ENCODE results near the gene PSMG3.

PSMG3 gene

GRCh38 chr7:1579481-1580421, 9.9 kb upstream of the PSMG3 start:
- DNase-seq (ENCODE audit: low read depth), result peak; percentile 51

- no peak for DNase-seq (ENCODE audit: low read depth)
Measured at GRCh38 chr7:1578513-1578912, 8.7 kb upstream of the PSMG3 start.

DNA sequence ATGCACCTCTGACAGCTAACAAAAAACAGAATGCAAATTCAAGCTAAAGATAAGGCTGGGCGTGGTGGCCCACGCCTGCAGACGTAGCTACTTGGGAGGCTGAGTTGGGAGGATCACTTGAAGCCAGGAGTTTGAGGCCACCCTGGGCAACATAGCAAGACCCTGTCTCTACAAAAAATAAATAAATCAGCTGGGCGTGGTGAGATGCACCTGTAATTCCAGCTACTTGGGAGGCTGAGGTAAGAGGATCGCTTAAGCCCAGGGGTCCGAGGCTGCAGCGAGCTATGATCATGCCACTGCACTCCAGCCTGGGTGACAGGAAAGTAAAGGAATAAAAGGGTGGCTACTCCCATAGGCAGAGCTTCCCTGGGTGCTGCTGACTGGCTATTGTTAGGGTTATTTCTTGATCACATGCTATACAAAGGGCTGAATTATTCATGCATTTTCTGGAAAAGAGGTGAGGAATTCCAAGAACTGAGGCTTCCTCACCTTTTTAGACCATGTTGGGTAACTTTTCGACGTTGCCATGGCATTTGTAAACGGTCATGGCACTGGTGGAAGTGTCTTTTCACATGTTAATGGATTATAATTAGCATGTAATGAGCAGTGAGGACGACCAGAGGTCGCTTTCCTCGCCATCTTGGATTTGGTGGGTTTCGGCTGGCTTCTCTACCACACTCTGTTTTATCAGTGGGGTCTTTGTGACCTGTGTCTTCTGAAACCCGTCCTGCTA, 6.9 kb upstream of the PSMG3 start:
- no peak for DNase-seq (ENCODE audit: low read depth)

DNA sequence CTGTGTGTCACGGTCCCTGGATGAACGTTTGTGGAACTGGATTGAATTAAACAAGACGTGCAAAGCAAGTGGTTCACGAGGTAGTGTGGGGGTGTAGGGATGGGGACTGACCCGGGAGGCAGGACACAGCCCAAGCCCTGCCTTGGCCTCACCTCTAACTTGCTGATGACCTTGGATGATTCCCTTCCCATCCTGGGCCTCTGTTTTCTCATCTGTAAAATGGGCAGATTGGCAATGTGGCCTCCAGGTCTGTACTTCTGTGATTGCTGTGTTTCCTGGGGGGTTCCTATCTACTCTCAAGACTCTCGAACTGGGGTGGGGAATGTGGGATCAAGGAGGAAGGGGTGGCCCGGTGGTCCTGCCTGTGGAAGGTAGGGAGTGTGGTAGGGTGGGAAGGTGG, 6.0 kb upstream of the PSMG3 start:
- DNase-seq (ENCODE audit: low read depth), result no peak

- DNase-seq (ENCODE audit: low read depth), result no peak
Measured at GRCh38 chr7:1572111-1572822, 2.4 kb upstream of the PSMG3 start.

- no peak for DNase-seq (ENCODE audit: low read depth)
Measured at GRCh38 chr7:1569440-1569832, 396 bp downstream of the PSMG3 start.

DNA sequence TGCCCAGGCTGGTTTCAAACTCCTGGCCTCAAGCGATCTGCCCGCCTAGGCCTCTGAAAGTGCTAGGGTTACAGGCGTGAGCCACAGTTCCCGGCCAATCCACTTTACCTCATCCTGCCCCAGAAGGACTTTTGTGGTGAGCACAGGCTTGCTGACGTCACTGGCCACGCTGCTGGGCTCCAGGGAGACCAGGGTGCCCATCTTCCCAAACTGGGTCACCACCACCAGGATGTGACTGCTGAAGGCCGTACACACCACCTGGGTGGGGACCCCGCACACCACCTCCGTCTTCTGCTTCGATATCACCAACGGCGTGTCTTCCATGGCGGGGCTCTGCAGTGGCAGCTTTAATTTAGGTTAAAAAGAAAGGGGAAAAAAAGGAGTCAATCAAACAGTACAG, 816 bp downstream of the PSMG3 start:
- DNase-seq (ENCODE audit: low read depth), result no peak

DNA sequence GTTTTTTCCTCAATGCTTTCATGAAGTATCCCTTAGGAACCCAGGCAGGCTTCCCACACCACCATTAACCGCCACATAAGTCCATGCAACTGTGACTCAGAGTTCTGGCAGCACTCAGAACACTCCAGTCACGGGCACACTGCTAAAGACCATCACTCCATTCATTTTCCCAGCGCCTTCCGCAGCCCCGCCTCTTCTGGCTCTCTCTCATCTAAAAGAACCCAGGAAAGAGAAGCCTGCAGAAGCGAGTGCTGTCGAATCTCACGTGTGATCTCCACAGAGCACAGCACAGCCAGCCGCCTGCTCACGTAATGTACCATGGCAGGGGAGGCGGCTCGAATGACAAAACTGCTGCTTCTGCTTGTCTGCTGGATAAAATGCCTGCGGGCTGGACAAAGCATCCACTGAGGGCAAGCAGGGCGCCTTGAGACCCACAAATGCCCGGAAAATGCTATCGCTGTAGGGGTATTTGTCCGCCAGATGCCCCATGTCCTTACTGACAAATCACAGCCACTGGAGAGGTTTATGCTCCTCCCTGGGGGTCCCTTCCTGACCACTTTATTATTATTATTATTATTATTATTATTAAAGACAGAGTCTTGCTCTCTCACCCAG, 1.8 kb downstream of the PSMG3 start:
- DNase-seq (ENCODE audit: low read depth), result no peak

- DNase-seq (ENCODE audit: low read depth), result no peak
Measured at GRCh38 chr7:1567049-1567771, 2.6 kb downstream of the PSMG3 start.

DNA sequence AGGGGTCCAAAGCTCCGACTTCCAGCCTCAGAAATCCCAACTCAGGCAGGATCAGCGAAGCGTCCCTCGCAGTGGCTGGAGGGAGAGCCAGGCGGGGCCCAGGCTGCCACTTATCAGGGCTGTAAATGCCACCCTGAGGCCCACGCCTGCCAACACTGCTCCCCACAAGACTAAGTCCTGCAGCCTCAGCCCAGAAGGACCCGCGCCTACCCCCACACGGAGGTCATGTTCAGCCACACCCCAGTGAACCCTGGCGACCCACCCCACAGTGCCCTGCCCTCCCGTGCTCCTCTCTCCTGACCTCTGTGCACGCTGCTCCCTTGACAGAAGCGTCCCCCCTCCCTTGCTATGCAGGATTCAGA, 3.2 kb downstream of the PSMG3 start:
- DNase-seq (ENCODE audit: low read depth), result no peak

- no peak for DNase-seq (ENCODE audit: low read depth)
Measured at GRCh38 chr7:1564603-1565022, 5.2 kb downstream of the PSMG3 start.

DNA sequence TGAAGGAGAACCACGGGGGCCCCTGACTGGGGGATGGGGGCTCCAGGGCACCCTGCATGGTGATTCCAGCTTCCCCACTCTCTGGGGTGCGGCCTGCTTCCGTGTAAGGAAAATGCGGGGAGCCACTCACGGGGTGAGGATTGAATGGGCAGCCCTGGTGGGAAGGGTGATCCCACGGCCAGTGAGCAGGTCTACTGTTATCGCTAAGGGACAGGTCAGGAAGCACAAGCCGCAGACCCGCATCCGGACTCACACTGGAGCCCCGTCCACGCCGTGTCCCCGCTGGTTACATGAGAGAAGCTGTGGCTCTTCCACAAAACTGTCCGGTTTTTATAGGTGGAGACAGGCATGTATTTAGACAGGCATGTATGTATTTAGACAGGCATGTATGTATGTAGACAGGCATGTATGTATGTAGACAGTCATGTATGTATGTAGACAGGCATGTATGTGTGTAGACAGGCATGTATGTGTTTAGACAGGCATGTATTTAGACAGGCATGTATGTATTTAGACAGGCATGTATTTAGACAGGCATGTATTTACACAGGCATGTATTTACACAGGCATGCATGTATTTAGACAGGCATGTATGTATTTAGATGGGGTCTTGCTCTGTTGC, 5.7 kb downstream of the PSMG3 start:
- DNase-seq (ENCODE audit: low read depth), result no peak

DNA sequence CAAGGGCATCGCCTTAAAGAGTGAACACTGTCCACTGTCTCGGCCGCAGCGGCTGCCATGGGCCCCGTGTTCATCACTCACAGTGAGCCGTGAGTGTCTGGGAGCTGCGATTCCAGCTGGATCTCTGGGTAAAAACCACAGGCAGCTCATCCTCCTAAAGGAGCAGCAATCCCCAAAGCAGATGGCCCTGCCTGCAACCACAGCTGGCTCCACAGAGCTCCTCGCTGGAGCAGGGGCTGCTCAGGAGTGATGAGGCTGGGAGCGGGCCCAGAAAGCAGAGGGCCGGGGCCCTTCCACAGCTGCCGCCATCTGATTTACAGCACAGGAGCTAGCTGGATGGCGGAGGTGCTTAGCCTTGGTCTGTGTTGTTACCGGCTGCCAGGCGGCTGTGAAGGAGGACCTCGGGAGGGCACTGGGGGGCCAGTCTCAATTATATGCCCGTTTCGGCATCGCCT, 7.2 kb downstream of the PSMG3 start:
- no peak for DNase-seq (ENCODE audit: low read depth)

- DNase-seq (ENCODE audit: low read depth), result no peak
Measured at GRCh38 chr7:1562116-1562515, 7.7 kb downstream of the PSMG3 start.

GRCh38 chr7:1561036-1561940, 8.5 kb downstream of the PSMG3 start:
- DNase-seq (ENCODE audit: low read depth), result no peak

DNA sequence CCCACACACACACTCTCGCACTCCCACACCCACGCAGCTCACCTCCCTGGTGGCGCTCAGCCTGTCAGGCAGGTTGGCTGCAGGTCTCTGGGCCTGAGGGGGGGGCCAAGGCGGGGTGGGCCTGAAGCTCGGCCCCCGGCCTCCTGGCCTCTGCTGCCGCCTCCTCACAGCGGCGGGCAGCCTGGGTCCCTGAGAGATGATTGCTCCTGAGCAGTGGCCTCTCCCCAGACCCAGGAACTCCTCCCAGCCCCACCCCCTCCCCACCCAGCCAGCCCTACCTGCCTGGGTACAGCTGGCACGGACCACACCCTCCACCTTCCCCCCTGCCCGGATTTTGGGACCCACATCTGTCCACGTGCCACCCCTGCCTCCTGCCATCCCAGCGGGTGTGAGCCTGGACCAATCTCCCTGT, 9.2 kb downstream of the PSMG3 start:
- no peak for DNase-seq (ENCODE audit: low read depth)

DNA sequence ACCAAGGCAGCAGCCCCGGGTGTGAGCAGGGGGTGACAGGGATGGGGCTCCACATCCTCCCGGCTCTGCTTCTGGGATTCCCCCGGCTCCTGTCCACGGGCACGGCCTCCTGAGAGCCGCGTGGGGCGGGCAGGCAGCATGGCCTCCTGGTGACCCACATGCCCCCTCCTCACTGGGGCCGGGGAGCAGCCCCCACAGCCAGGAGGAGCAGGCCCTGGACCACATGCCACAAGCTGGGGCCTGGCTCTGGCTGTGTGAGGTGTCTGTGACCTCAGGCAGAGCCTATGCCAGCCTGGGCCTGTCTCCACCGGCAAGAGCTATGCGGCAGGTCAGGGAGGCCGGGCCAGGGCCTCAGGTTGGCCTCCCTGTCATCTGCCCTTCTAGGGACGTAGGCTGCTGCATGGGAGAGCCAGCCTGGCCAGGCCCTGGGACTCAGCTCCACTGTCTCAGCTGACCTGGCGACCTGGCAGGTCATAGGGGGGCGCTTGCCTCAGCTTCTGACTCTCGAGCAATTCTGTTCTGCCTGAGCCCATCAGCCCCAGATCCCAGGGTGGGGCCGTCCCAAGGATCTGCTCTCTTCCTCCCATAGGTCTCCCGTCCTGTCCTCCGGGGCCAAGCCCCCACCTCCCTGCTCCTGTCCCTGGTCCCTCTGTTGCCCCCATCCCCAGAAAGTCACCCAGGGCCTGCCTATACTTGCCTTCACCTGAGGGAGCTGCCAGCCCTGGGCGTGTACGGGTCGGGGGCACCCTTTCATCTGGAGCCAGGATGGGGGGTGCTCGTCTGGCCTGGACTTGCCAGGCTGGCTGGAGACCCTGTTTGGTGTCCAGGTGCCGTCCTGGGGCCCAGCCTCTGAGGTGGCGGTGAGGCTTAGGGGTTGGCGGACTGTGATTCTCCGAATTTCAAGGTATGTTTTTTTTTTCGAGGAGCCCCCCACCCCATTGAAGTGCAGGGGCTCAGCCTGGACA, 9.9 kb downstream of the PSMG3 start:
- no peak for DNase-seq (ENCODE audit: low read depth)

GRCh38 chr7:1558841-1559625, 10.8 kb downstream of the PSMG3 start:
- DNase-seq (ENCODE audit: low read depth), result no peak
